ENCODE measurements around the gene IRX6. TPM values are rescaled to one million over a fixed set of nuclear protein-coding genes. Genes with fewer than 3 reads are reported as not detected.

IRX6 gene
- total RNA-seq, 4 donors from 2014 or later, result 0.14 TPM; not detected in 3

DNA sequence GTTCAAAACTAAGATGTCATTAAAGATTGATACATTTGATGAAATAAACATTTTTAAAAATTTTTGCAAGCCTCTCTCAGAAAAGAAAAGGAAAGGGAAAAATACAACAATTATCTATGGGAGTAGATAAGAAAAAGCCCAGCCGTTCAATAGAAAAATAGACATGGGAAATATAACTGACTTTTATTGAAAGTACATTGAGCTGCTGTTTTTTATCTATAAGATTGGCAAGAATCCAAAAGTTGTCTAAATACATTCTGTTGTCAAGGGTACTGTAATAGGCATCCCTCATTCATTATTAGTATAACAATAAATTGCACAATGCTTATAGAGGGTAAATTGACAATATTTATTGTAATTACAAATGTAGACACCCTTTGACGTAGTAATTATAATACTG, 38.4 kb upstream of the IRX6 start:
- DNase-seq, result no peak
- no peak for TF ChIP-seq POLR2A (IDR thresholded peaks at IDR 0.05)
- TF ChIP-seq, protein P1, sequence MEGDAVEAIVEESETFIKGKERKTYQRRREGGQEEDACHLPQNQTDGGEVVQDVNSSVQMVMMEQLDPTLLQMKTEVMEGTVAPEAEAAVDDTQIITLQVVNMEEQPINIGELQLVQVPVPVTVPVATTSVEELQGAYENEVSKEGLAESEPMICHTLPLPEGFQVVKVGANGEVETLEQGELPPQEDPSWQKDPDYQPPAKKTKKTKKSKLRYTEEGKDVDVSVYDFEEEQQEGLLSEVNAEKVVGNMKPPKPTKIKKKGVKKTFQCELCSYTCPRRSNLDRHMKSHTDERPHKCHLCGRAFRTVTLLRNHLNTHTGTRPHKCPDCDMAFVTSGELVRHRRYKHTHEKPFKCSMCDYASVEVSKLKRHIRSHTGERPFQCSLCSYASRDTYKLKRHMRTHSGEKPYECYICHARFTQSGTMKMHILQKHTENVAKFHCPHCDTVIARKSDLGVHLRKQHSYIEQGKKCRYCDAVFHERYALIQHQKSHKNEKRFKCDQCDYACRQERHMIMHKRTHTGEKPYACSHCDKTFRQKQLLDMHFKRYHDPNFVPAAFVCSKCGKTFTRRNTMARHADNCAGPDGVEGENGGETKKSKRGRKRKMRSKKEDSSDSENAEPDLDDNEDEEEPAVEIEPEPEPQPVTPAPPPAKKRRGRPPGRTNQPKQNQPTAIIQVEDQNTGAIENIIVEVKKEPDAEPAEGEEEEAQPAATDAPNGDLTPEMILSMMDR (IDR thresholded peaks at IDR 0.05), result no peak
- Histone ChIP-seq H3K27me3 (no peaks in the 10 kb centered on the region), H3K4me3 (no peak overlapping the region), H3K9me3 (peaks cover 0 to 2% of the 10 kb centered on the region in 2 donors), H3K4me1 (no peaks in the 10 kb centered on the region), H3K36me3 (no peaks in the 10 kb centered on the region), H3K27ac (no peak overlapping the region)
- intact Hi-C loops (cut with DNase I; ENCODE audit: low total_unique reads), result no loop called here

DNA sequence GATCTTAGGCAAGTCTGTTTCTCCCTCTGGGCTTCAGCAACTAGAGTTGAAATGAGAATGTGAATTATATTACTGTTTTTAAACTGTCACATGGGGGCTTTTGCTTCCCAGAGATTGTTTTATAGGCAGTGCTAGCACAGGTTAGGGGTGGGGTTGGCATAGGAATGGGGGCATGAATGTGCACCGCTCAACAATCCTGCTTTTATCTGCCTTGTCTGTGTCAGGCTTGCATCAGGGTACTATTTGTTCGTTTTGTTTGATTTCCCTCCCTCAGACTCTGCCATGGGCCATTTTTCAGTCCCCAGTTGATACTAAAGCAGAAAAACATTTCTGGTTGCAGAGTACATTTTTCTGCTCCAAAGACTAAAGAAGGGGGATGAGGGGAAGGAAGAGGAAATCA, 34.6 kb upstream of the IRX6 start:
- no peak overlapping the region for H3K4me3 ChIP-seq
- intact Hi-C loops (cut with DNase I; ENCODE audit: low total_unique reads), result no loop called here
- H3K9me3 ChIP-seq, result peaks cover 0 to 2% of the 10 kb centered on the region in 2 donors
- TF ChIP-seq, protein P1 (IDR thresholded peaks at IDR 0.05), result no peak
- no peak for TF ChIP-seq POLR2A (IDR thresholded peaks at IDR 0.05)
- H3K27me3 ChIP-seq, result no peaks in the 10 kb centered on the region
- no peaks in the 10 kb centered on the region for H3K36me3 ChIP-seq
- no peak for DNase-seq
- no peaks in the 10 kb centered on the region for H3K4me1 ChIP-seq
- no peak overlapping the region for H3K27ac ChIP-seq

DNA sequence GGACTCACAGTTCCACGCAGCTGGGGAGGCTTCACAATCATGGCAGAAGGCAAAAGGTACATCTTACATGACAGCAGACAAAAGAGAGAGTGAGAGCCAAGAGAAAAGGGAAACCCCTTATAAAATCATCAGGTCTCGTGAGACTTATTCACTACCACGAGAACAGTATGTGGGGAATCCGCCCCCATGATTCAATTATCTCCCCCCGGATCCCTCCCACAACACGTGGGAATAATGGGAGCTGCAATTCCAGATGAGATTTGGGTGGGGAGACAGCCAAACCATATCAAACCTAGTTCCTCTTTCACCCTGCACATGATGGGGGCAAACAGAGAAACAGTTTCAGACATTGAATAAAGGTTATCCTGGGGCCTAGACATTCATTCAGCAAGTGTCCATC, 32.2 kb upstream of the IRX6 start:
- intact Hi-C loops (cut with DNase I; ENCODE audit: low total_unique reads), result no loop called here
- no peak overlapping the region for H3K27ac ChIP-seq
- no peaks in the 10 kb centered on the region for H3K4me1 ChIP-seq
- H3K27me3 ChIP-seq, result no peaks in the 10 kb centered on the region
- TF ChIP-seq POLR2A (IDR thresholded peaks at IDR 0.05), result no peak
- TF ChIP-seq, protein P1 (IDR thresholded peaks at IDR 0.05), result no peak
- no peak for DNase-seq
- H3K36me3 ChIP-seq, result no peaks in the 10 kb centered on the region
- H3K9me3 ChIP-seq, result peaks cover 0 to 2% of the 10 kb centered on the region in 2 donors
- H3K4me3 ChIP-seq, result no peak overlapping the region

DNA sequence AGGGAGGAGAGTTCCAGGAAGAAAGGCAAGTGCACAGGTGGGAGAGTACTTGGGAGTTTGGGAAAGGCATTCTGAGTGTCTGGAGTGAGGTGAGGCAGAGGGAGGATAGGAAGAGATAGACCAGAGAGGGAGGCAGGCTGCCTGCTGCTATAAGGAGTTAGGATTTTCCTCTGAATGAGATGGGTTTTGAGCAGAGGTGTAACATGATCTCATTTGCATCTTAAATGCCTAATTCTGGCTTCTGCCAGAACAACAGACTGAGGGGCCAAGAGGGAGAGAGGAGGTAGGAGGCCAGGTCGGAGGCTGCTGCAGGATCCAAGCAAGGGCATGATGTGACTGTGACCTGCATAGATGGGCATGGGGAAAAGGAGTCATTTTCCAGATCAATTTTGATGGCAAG, 31.5 kb upstream of the IRX6 start:
- TF ChIP-seq, protein P1 (IDR thresholded peaks at IDR 0.05), result no peak
- TF ChIP-seq POLR2A (IDR thresholded peaks at IDR 0.05), result no peak
- H3K27ac ChIP-seq, result no peak overlapping the region
- DNase-seq, result no peak
- intact Hi-C loops (cut with DNase I; ENCODE audit: low total_unique reads), result no loop called here
- H3K27me3 ChIP-seq, result no peaks in the 10 kb centered on the region
- no peaks in the 10 kb centered on the region for H3K4me1 ChIP-seq
- no peaks in the 10 kb centered on the region for H3K36me3 ChIP-seq
- H3K9me3 ChIP-seq, result peaks cover 0 to 2% of the 10 kb centered on the region in 2 donors
- no peak overlapping the region for H3K4me3 ChIP-seq

DNA sequence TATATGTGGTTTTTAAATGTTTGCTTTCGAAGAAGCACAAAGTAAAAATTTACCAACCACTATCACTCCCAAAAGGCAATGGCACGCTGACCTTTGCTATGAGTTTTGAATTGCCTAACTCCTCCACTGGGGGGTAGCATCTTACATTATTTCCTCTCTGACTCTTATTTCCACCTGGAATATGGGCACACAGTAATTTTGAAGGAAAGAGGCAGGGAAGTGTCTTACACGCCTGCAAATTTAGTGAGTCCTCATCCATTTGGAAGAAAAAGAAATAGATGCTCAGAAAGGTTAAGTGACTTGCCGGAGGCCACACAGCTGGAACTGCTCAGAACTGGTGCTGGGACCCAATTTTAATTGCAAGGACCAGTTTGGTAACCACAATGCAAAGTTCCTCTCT, 29.9 kb upstream of the IRX6 start:
- TF ChIP-seq POLR2A (IDR thresholded peaks at IDR 0.05), result no peak
- TF ChIP-seq, protein P1 (IDR thresholded peaks at IDR 0.05), result no peak
- intact Hi-C loops (cut with DNase I; ENCODE audit: low total_unique reads), result no loop called here
- H3K36me3 ChIP-seq, result no peaks in the 10 kb centered on the region

More for the DNA sequence above, 29.9 kb upstream of the IRX6 start:
- Histone ChIP-seq H3K4me1 (no peaks in the 10 kb centered on the region), H3K9me3 (no peaks in the 10 kb centered on the region), H3K27me3 (no peaks in the 10 kb centered on the region), H3K4me3 (no peak overlapping the region), H3K27ac (no peak overlapping the region)
- no peak for DNase-seq

All from uterus (tissue), 4 donors.